ENCODE measurements around the gene LRRK1. TPM values are rescaled to one million over a fixed set of nuclear protein-coding genes. Genes with fewer than 3 reads are reported as not detected.

LRRK1 gene
- total RNA-seq, 4 donors from 2014 or later: 17.0 to 46.3 (median 26.4) TPM

GRCh38 chr15:101027273-101027901 is 108.2 kb downstream of the LRRK1 start:
- Histone ChIP-seq H3K27me3 (no peaks in the 10 kb centered on the region), H3K27ac (no peak overlapping the region), H3K4me3 (no peak overlapping the region), H3K36me3 (peaks cover 70% of the 10 kb centered on the region), H3K4me1 (peaks cover 10% of the 10 kb centered on the region), H3K9me3 (no peaks in the 10 kb centered on the region)
- TF ChIP-seq POLR2AphosphoS5 (IDR thresholded peaks at IDR 0.05) (no peak), EP300 (IDR thresholded peaks at IDR 0.05) (no peak), POLR2A (IDR thresholded peaks at IDR 0.05) (no peak), CTCF (IDR thresholded peaks at IDR 0.05) (no peak)
- DNase-seq (ENCODE audit: low spot score in 2 of 2): peak; percentile 55 to 67
- WGBS: 80% methylated on average over 12 of the region's 25 CpGs

- 79% methylated on average over 13 of the region's 13 CpGs for WGBS
- H3K4me1 ChIP-seq: peaks cover 10% of the 10 kb centered on the region
- TF ChIP-seq EP300 (IDR thresholded peaks at IDR 0.05): no peak
- no peak for TF ChIP-seq POLR2AphosphoS5 (IDR thresholded peaks at IDR 0.05)
- TF ChIP-seq POLR2A (IDR thresholded peaks at IDR 0.05): no peak
- H3K27me3 ChIP-seq: no peaks in the 10 kb centered on the region
- H3K27ac ChIP-seq: no peak overlapping the region
- peak in 1 of 2 donors; percentile 21 for DNase-seq (ENCODE audit: low spot score in 2 of 2)
- H3K36me3 ChIP-seq: peaks cover 65% of the 10 kb centered on the region
- no peak overlapping the region for H3K4me3 ChIP-seq
- H3K9me3 ChIP-seq: no peaks in the 10 kb centered on the region
These were observed 108.8 kb downstream of the LRRK1 start for GRCh38 chr15:101027920-101028319.

GRCh38 chr15:101028321-101028720 is 109.2 kb downstream of the LRRK1 start:
- no peak overlapping the region for H3K27ac ChIP-seq
- no peaks in the 10 kb centered on the region for H3K9me3 ChIP-seq
- no peaks in the 10 kb centered on the region for H3K27me3 ChIP-seq
- DNase-seq (ENCODE audit: low spot score in 2 of 2): peak in 1 of 2 donors; percentile 16
- H3K36me3 ChIP-seq: peaks cover 65% of the 10 kb centered on the region
- TF ChIP-seq POLR2A (IDR thresholded peaks at IDR 0.05): no peak
- no peak for TF ChIP-seq CTCF (IDR thresholded peaks at IDR 0.05)
- TF ChIP-seq POLR2AphosphoS5 (IDR thresholded peaks at IDR 0.05): no peak
- no peak for TF ChIP-seq EP300 (IDR thresholded peaks at IDR 0.05)
- no peak overlapping the region for H3K4me3 ChIP-seq
- WGBS: 84% methylated on average over 9 of the region's 9 CpGs
- H3K4me1 ChIP-seq: peaks cover 10% of the 10 kb centered on the region

GRCh38 chr15:101028772-101029438 is 109.7 kb downstream of the LRRK1 start:
- Histone ChIP-seq H3K36me3 (peaks cover 65% of the 10 kb centered on the region), H3K9me3 (no peaks in the 10 kb centered on the region), H3K4me1 (peaks cover 10% of the 10 kb centered on the region), H3K4me3 (no peak overlapping the region), H3K27ac (no peak overlapping the region), H3K27me3 (no peaks in the 10 kb centered on the region)
- 90% methylated on average over 17 of the region's 19 CpGs for WGBS
- TF ChIP-seq EP300 (IDR thresholded peaks at IDR 0.05) (no peak), POLR2A (IDR thresholded peaks at IDR 0.05) (no peak), POLR2AphosphoS5 (IDR thresholded peaks at IDR 0.05) (no peak), CTCF (IDR thresholded peaks at IDR 0.05) (no peak)
- peak; percentile 43 to 58 for DNase-seq (ENCODE audit: low spot score in 2 of 2)

GRCh38 chr15:101029971-101030661 is 111.0 kb downstream of the LRRK1 start:
- Histone ChIP-seq H3K4me3 (no peak overlapping the region), H3K27ac (no peak overlapping the region), H3K4me1 (peaks cover 10% of the 10 kb centered on the region), H3K9me3 (no peaks in the 10 kb centered on the region), H3K36me3 (peaks cover 54% of the 10 kb centered on the region), H3K27me3 (no peaks in the 10 kb centered on the region)
- DNase-seq (ENCODE audit: low spot score in 2 of 2): peak; percentile 34 to 48
- WGBS: 83% methylated on average over 9 of the region's 9 CpGs
- TF ChIP-seq CTCF (IDR thresholded peaks at IDR 0.05): no peak
- no peak for TF ChIP-seq EP300 (IDR thresholded peaks at IDR 0.05)
